GM12878 (cell line): ENCODE results near the gene ADAMTSL1. TPM values are rescaled to one million over a fixed set of nuclear protein-coding genes. Genes with fewer than 3 reads are reported as not detected.

Experiments used
- ATAC-seq: fragments of 200-7000 bp; cut with Tn5 transposase; 3 replicates; pipeline ENCODE4 v1.9.1; 2020; ENCODE audit warnings: mild to moderate bottlenecking, moderate library complexity
- BruUV-seq: library from RNA; stranded (reverse); fragments of 400-500 nt; replicated peaks from 2 replicates; lab custom pipeline; 2021; lab: Mats Ljungman, UMichigan
- CTCF ChIA-PET: fragments of 300-600 bp; sonication (Branson Sonifier 250); formaldehyde crosslinking; extraction: SDS; loops from one replicate; lab custom pipeline; 2021; ENCODE audit warnings: inconsistent platforms; lab: Yijun Ruan, JAX
- POLR2A ChIA-PET: fragments of 350-600 bp; formaldehyde crosslinking; extraction: SDS; loops from one replicate; lab custom pipeline; 2021; ENCODE audit warnings: inconsistent platforms; lab: Charles Lee
- RAD21 ChIA-PET: fragments of 300-600 bp; sonication (Branson Sonifier 250); formaldehyde crosslinking; loops from one replicate; lab custom pipeline; 2023; ENCODE audit warnings: antibody characterized with exemption; ENCODE audit not compliant: unreplicated experiment; lab: Charles Lee
- SMC1A ChIA-PET: fragments of 300-600 bp; sonication (Branson Sonifier 250); formaldehyde crosslinking; loops from one replicate; lab custom pipeline; 2023; ENCODE audit not compliant: unreplicated experiment, uncharacterized antibody; lab: Charles Lee
- DNase-seq: peaks from one replicate; pipeline ENCODE4 v3.0.0-alpha.2; 2011; ENCODE audit warnings: low read depth, low spot score
- FAIRE-seq: peaks from 3 replicates; lab custom pipeline; 2011; peaks lifted over from hg19 to GRCh38; lab: Jason Lieb, UNC
- H2AFZ ChIP-seq: 2 replicates; pipeline ENCODE4 v1.6.0; 2011; ENCODE audit warnings: low read depth, low read length, control low read depth; ENCODE audit not compliant: control insufficient read depth
- H3K27ac ChIP-seq: 2 replicates; pipeline ENCODE4 v1.5.1; 2011; ENCODE audit warnings: control low read depth; ENCODE audit not compliant: control insufficient read depth, insufficient read depth
- H3K27me3 ChIP-seq, 2 experiments: replicated peaks in 1 of 2; 2 replicates each; pipeline versions ENCODE4 v1.6.0 to v1.6.1; 2011; ENCODE audit warnings: low read length in 1 of 2; ENCODE audit not compliant: control insufficient read depth in 2 of 2, insufficient read depth in 2 of 2
- H3K36me3 ChIP-seq, 2 experiments: 2 replicates each; pipeline ENCODE4 v1.5.1; 2011; ENCODE audit warnings: low read length in 1 of 2; ENCODE audit not compliant: control insufficient read depth in 2 of 2, insufficient read depth in 2 of 2
- H3K4me1 ChIP-seq: 2 replicates; pipeline ENCODE4 v1.6.1; 2011; ENCODE audit warnings: mild to moderate bottlenecking, low read length, moderate library complexity, mixed read lengths; ENCODE audit not compliant: control insufficient read depth, insufficient read depth
- H3K4me2 ChIP-seq: 2 replicates; pipeline ENCODE4 v1.6.0; 2011; ENCODE audit warnings: control low read depth; ENCODE audit not compliant: control insufficient read depth, insufficient read depth
- H3K4me3 ChIP-seq: fragments of 200-600 bp; sonication (generic); 2 replicates; pipeline ENCODE4 v1.5.1; 2016
- H3K79me2 ChIP-seq: 2 replicates; pipeline ENCODE4 v1.6.0; 2011; ENCODE audit warnings: low read length; ENCODE audit not compliant: control insufficient read depth, insufficient read depth
- H3K9ac ChIP-seq: 2 replicates; pipeline ENCODE4 v1.8.0; 2011; ENCODE audit warnings: low read length, control low read depth, mixed read lengths; ENCODE audit not compliant: control insufficient read depth, insufficient read depth
- H3K9me3 ChIP-seq: replicated peaks from 3 replicates; pipeline ENCODE4 v1.5.1; 2011; ENCODE audit warnings: mild to moderate bottlenecking, low read length; ENCODE audit not compliant: control insufficient read depth, insufficient read depth
- H4K20me1 ChIP-seq: 2 replicates; pipeline ENCODE4 v1.6.0; 2011; ENCODE audit not compliant: control insufficient read depth, insufficient read depth
- CHD2 ChIP-seq: IDR thresholded peaks from 2 replicates; pipeline ENCODE4 v1.6.1; 2011; ENCODE audit warnings: low read depth, low read length, improper control_type of control experiment, borderline replicate concordance
- KAT2A ChIP-seq: conservative IDR thresholded peaks from 2 replicates; pipeline ENCODE4 v1.6.1; 2011; ENCODE audit warnings: low read depth, low read length; ENCODE audit not compliant: control insufficient read depth
- MLLT1 ChIP-seq: fragments of 450-650 bp; IDR thresholded peaks from 2 replicates; pipeline ENCODE4 v1.6.1; 2016; ENCODE audit warnings: mild to moderate bottlenecking
- MYB ChIP-seq: fragments of 150-350 bp; IDR thresholded peaks from 2 replicates; pipeline ENCODE4 v1.6.1; 2014; ENCODE audit warnings: mild to moderate bottlenecking, low read depth, low read length, borderline replicate concordance
- MYC ChIP-seq: IDR thresholded peaks from 2 replicates; pipeline ENCODE4 v1.6.1; 2011; ENCODE audit warnings: mild to moderate bottlenecking, low read length, moderate library complexity, inconsistent platforms; ENCODE audit not compliant: insufficient read depth, insufficient replicate concordance, insufficient read length, severe bottlenecking
- NFXL1 ChIP-seq: fragments of 450-650 bp; IDR thresholded peaks from 2 replicates; pipeline ENCODE4 v1.6.1; 2017; ENCODE audit warnings: antibody characterized with exemption, mild to moderate bottlenecking, borderline replicate concordance
- POU2F2 ChIP-seq: IDR thresholded peaks from 3 replicates; pipeline ENCODE4 v1.6.1; 2011; ENCODE audit warnings: low read depth, mild to moderate bottlenecking, low read length, borderline replicate concordance
- SMAD5 ChIP-seq: IDR thresholded peaks from 2 replicates; pipeline ENCODE4 v1.6.1; 2016; ENCODE audit warnings: antibody characterized with exemption, low read depth
- SUPT20H ChIP-seq: IDR thresholded peaks from 2 replicates; pipeline ENCODE4 v1.6.1; 2011; ENCODE audit warnings: low read depth, mild to moderate bottlenecking, low read length, moderate library complexity, borderline replicate concordance; ENCODE audit not compliant: control insufficient read depth
- TCF3 ChIP-seq: IDR thresholded peaks from 2 replicates; pipeline ENCODE4 v1.6.1; 2012; ENCODE audit warnings: low read depth, mild to moderate bottlenecking, low read length, borderline replicate concordance; ENCODE audit not compliant: insufficient read depth
- ZBTB11 ChIP-seq: fragments of 450-650 bp; formaldehyde crosslinking; IDR thresholded peaks from 2 replicates; pipeline ENCODE4 v1.5.0; 2022; ENCODE audit warnings: mild to moderate bottlenecking, missing genetic modification characterization
- ZZZ3 ChIP-seq: IDR thresholded peaks from 2 replicates; pipeline ENCODE4 v1.6.1; 2011; ENCODE audit warnings: low read depth; ENCODE audit not compliant: control insufficient read depth, insufficient read length
- WGBS: methylation state at CpG from one replicate; pipeline ENCODE4 v1.1.6; 2016; ENCODE audit warnings: low lambda C conversion rate; ENCODE audit not compliant: insufficient replicate concordance, insufficient coverage; ENCODE audit errors: missing lambda C conversion rate; 5-methylcytosine and 5-hydroxymethylcytosine counted together
- in situ Hi-C: fragments of 300-500 bp; cut with MboI; formaldehyde crosslinking; loops from 9 replicates; pipeline ENCODE4 v1.14.3; 2018; ENCODE audit warnings: mixed read lengths
- intact Hi-C: fragments of 100-400 bp; cut with micrococcal nuclease; formaldehyde crosslinking; loops from one replicate; pipeline ENCODE4 v1.14.2; 2022; ENCODE audit not compliant: unreplicated experiment
- polyA plus RNA-seq, 11 experiments: library from polyadenylated mRNA; depleted of rRNA in 4 of 11; unstranded in 6 of 11; stranded (reverse) in 5 of 11; fragments of >200 nt; fragmentation: Nextera tagmentation in 4 of 11; fragmentation: Illumina TruSeq in 1 of 11; extraction: Ambion mirVana in 4 of 11; extraction: Trizol in 1 of 11; gene quantifications; 1 replicate in 1 of 11; 2 replicates in 10 of 11; pipeline versions ENCODE4 v1.2.1 to v1.2.3, GENCODE V29; 2011 to 2016; ENCODE audit warnings: inconsistent platforms in 2 of 11, missing spikeins in 2 of 11, low read depth in 1 of 11
- total RNA-seq, 4 experiments: library from RNA; depleted of rRNA in 3 of 4; stranded (reverse); fragments of >200 nt in 3 of 4; fragmentation: Illumina TruSeq in 1 of 4; extraction: Trizol in 1 of 4; gene quantifications; 2 replicates each; pipeline versions ENCODE4 v1.2.1 to v1.2.3, GENCODE V29; 2013 to 2021

ADAMTSL1 gene
- total and polyA plus RNA-seq, 10 of the 15 experiments (the other 5 are each of a cell fraction or from before 2014, with no cell fraction given) = 0.01 to 0.10 (median 0.07) TPM; not detected in 6

GRCh38 chr9:18575686-18576085 is 101.7 kb downstream of the ADAMTSL1 start:
- no peak overlapping the region for H3K4me3 ChIP-seq
- intact Hi-C loops (no loop called here), in situ Hi-C loops (no loop called here)
- H3K4me1 ChIP-seq = no peaks in the 10 kb centered on the region
- ATAC-seq (no peak), FAIRE-seq (no peak), DNase-seq (no peak)
- no peak overlapping the region for H2AFZ ChIP-seq
- BruUV-seq = no TSS peak
- RAD21 ChIA-PET = no interaction called here
- H3K27ac ChIP-seq = no peak overlapping the region
- no peaks in the 10 kb centered on the region for H3K27me3 ChIP-seq
- 0% methylated on average over 1 of the region's 1 CpG for WGBS
- no peaks in the 10 kb centered on the region for H4K20me1 ChIP-seq
- no peak overlapping the region for H3K9ac ChIP-seq
- H3K4me2 ChIP-seq = no peak overlapping the region
- CTCF ChIA-PET = interaction anchor here (0.6 kb wide), 2 partner anchors 91 to 1626 kb away, joined by 3 read pairs; no protein-coding TSS in a partner anchor
- H3K36me3 ChIP-seq = no peaks in the 10 kb centered on the region
- SMC1A ChIA-PET = no interaction called here
- H3K9me3 ChIP-seq = no peaks in the 10 kb centered on the region
- no peaks in the 10 kb centered on the region for H3K79me2 ChIP-seq
- TF ChIP-seq MLLT1 (no peak), SMAD5 (no peak), CHD2 (no peak), TCF3 (no peak), KAT2A (no peak)
- POLR2A ChIA-PET = no interaction called here

GRCh38 chr9:18579536-18579935 is 105.6 kb downstream of the ADAMTSL1 start:
- no peaks in the 10 kb centered on the region for H3K79me2 ChIP-seq
- no TSS peak for BruUV-seq
- POLR2A ChIA-PET = no interaction called here
- TF ChIP-seq MYC (no peak), NFXL1 (no peak), ZBTB11 (CRISPR knock-in tag) (no peak), SUPT20H (no peak), SMAD5 (no peak), MYB (no peak), ZZZ3 (no peak), POU2F2 (no peak)

More at GRCh38 chr9:18579536-18579935, 105.6 kb downstream of the ADAMTSL1 start:
- Histone ChIP-seq H3K9me3 (no peaks in the 10 kb centered on the region), H3K27me3 (no peaks in the 10 kb centered on the region), H2AFZ (no peak overlapping the region), H3K27ac (no peak overlapping the region), H4K20me1 (no peaks in the 10 kb centered on the region), H3K4me1 (no peaks in the 10 kb centered on the region), H3K9ac (no peak overlapping the region), H3K4me3 (no peak overlapping the region), H3K36me3 (no peaks in the 10 kb centered on the region), H3K4me2 (no peak overlapping the region)
- 63% methylated on average over 2 of the region's 2 CpGs for WGBS
- intact Hi-C loops (no loop called here), in situ Hi-C loops (no loop called here)
- no peak for DNase-seq
- FAIRE-seq = no peak
- RAD21 ChIA-PET = no interaction called here
- CTCF ChIA-PET = no interaction called here
- no peak for ATAC-seq
- SMC1A ChIA-PET = no interaction called here
